H1 (cell line): ENCODE results near the gene RIPOR3. TPM values are rescaled to one million over a fixed set of nuclear protein-coding genes. Genes with fewer than 3 reads are reported as not detected.

Source experiments
- CTCF ChIA-PET: fragments of 300-600 bp; sonication (Branson Sonifier 250); formaldehyde crosslinking; loops from one replicate; lab custom pipeline; 2021; ENCODE audit not compliant: partially characterized antibody; lab: Charles Lee
- POLR2A ChIA-PET: fragments of 300-600 bp; sonication (Branson Sonifier 250); formaldehyde crosslinking; loops from one replicate; lab custom pipeline; 2021; ENCODE audit warnings: inconsistent platforms; ENCODE audit not compliant: partially characterized antibody; lab: Charles Lee
- DNase-seq, 2 experiments: peaks; one replicate each; pipeline versions ENCODE4 v3.0.0 to v3.0.0-alpha.2; 2010 to 2022; ENCODE audit warnings: low spot score in 2 of 2, low read depth in 1 of 2, mixed read lengths in 1 of 2
- FAIRE-seq: peaks from 2 replicates; lab custom pipeline; 2011; peaks lifted over from hg19 to GRCh38; lab: Jason Lieb, UNC
- H2AFZ ChIP-seq: 2 replicates; pipeline ENCODE4 v1.8.1; 2012; ENCODE audit warnings: low read length, inconsistent platforms
- H2AK5ac ChIP-seq: 2 replicates; pipeline ENCODE4 v1.6.1; 2013; ENCODE audit warnings: low read depth, low read length
- H2BK120ac ChIP-seq: replicated peaks from 2 replicates; pipeline ENCODE3; 2013; ENCODE audit warnings: low read depth, low read length, inconsistent platforms
- H2BK12ac ChIP-seq: 2 replicates; pipeline ENCODE4 v1.6.1; 2013; ENCODE audit warnings: low read depth, low read length
- H2BK15ac ChIP-seq: 2 replicates; pipeline ENCODE4 v1.6.1; 2013; ENCODE audit warnings: low read length
- H2BK20ac ChIP-seq: 2 replicates; pipeline ENCODE4 v1.6.1; 2013; ENCODE audit warnings: low read length
- H2BK5ac ChIP-seq: 2 replicates; pipeline ENCODE4 v1.6.1; 2013; ENCODE audit warnings: low read depth, low read length
- H3K14ac ChIP-seq: 2 replicates; pipeline ENCODE4 v1.6.1; 2013; ENCODE audit warnings: inconsistent platforms; ENCODE audit not compliant: insufficient read length
- H3K18ac ChIP-seq: 2 replicates; pipeline ENCODE4 v1.6.1; 2013; ENCODE audit warnings: low read length; ENCODE audit errors: extremely low read depth
- H3K23ac ChIP-seq: 2 replicates; pipeline ENCODE4 v1.6.1; 2013; ENCODE audit warnings: inconsistent platforms; ENCODE audit not compliant: insufficient read length
- H3K23me2 ChIP-seq: 2 replicates; pipeline ENCODE4 v1.6.1; 2013; ENCODE audit warnings: low read depth, low read length
- H3K27ac ChIP-seq: 2 replicates; pipeline ENCODE4 v1.6.1; 2011; ENCODE audit warnings: low read depth, low read length, inconsistent platforms
- H3K27me3 ChIP-seq, 4 experiments: replicated peaks in 1 of 4; 1 replicate in 1 of 4; 2 replicates in 3 of 4; pipeline versions ENCODE4 v1.6.1 to v1.8.1; 2011 to 2013; ENCODE audit warnings: low read length in 3 of 4, mild to moderate bottlenecking in 3 of 4, inconsistent platforms in 2 of 4, mixed read lengths in 2 of 4, moderate library complexity in 1 of 4; ENCODE audit not compliant: control insufficient read depth in 3 of 4, insufficient read depth in 3 of 4; ENCODE audit errors: extremely low read depth in 1 of 4
- H3K36me3 ChIP-seq, 4 experiments: 2 replicates each; pipeline versions ENCODE4 v1.6.1 to v1.8.1; 2011 to 2013; ENCODE audit warnings: mild to moderate bottlenecking in 4 of 4, low read length in 3 of 4, moderate library complexity in 2 of 4, control low read depth in 1 of 4, inconsistent platforms in 1 of 4; ENCODE audit not compliant: insufficient read depth in 4 of 4, control insufficient read depth in 2 of 4
- H3K4ac ChIP-seq: replicated peaks from 2 replicates; pipeline ENCODE3; 2013; ENCODE audit warnings: low read length, low read depth, mixed read lengths, inconsistent platforms; ENCODE audit not compliant: insufficient read length
- H3K4me1 ChIP-seq, 4 experiments: replicated peaks in 1 of 4; 1 replicate in 1 of 4; 2 replicates in 3 of 4; pipeline versions ENCODE4 v1.6.1 to v1.8.1; 2011 to 2013; ENCODE audit warnings: low read length in 3 of 4, inconsistent platforms in 2 of 4, mixed read lengths in 1 of 4; ENCODE audit not compliant: insufficient read depth in 4 of 4, control insufficient read depth in 3 of 4
- H3K4me2 ChIP-seq, 2 experiments: 2 replicates each; pipeline versions ENCODE4 v1.6.1 to v1.8.1; 2011 to 2013; ENCODE audit warnings: low read depth in 2 of 2, low read length in 2 of 2, control low read depth in 1 of 2, inconsistent platforms in 1 of 2, mild to moderate bottlenecking in 1 of 2; ENCODE audit not compliant: insufficient read depth in 1 of 2
- H3K4me3 ChIP-seq, 4 experiments: fragments of 200-600, 300-600 bp in 1 of 4; sonication (generic), shearing (Covaris generic), sonication (Bioruptor Twin) in 1 of 4; 2 replicates each; pipeline versions ENCODE4 v1.5.1 to v1.8.1; 2011 to 2016; ENCODE audit warnings: low read length in 4 of 4, low read depth in 3 of 4, control low read depth in 2 of 4, inconsistent platforms in 2 of 4, mild to moderate bottlenecking in 2 of 4, mixed read lengths in 1 of 4, moderate library complexity in 1 of 4; ENCODE audit not compliant: insufficient read depth in 2 of 4; ENCODE audit errors: extremely low read depth in 1 of 4
- H3K56ac ChIP-seq: replicated peaks from 2 replicates; pipeline ENCODE3; 2013; ENCODE audit warnings: low read depth, mild to moderate bottlenecking, mixed read lengths, low read length, inconsistent platforms; ENCODE audit not compliant: insufficient read length
- H3K79me1 ChIP-seq: 2 replicates; pipeline ENCODE4 v1.6.1; 2013; ENCODE audit warnings: low read depth, low read length, control low read depth
- H3K79me2 ChIP-seq, 2 experiments: 2 replicates each; pipeline versions ENCODE4 v1.6.1 to v1.8.1; 2012 to 2013; ENCODE audit warnings: low read length in 2 of 2, mild to moderate bottlenecking in 2 of 2, inconsistent platforms in 1 of 2; ENCODE audit not compliant: insufficient read depth in 2 of 2, control insufficient read depth in 1 of 2
- H3K9ac ChIP-seq, 4 experiments: replicated peaks in 1 of 4; 1 replicate in 1 of 4; 2 replicates in 3 of 4; pipeline versions ENCODE4 v1.6.1 to v1.8.1; 2011 to 2013; ENCODE audit warnings: low read depth in 3 of 4, low read length in 3 of 4, control low read depth in 2 of 4, mild to moderate bottlenecking in 2 of 4, moderate library complexity in 2 of 4, inconsistent platforms in 1 of 4; ENCODE audit errors: extremely low read depth in 1 of 4
- H3K9me3 ChIP-seq, 2 experiments: 2 replicates each; pipeline versions ENCODE4 v1.6.1 to v1.8.1; 2012 to 2013; ENCODE audit warnings: mild to moderate bottlenecking in 2 of 2, moderate library complexity in 2 of 2, control low read depth in 1 of 2, inconsistent platforms in 1 of 2, low read depth in 1 of 2, low read length in 1 of 2, mixed read lengths in 1 of 2; ENCODE audit not compliant: insufficient read depth in 2 of 2
- H4K20me1 ChIP-seq, 2 experiments: replicated peaks in 1 of 2; 2 replicates each; pipeline versions ENCODE3 to v1.8.1; 2011 to 2013; ENCODE audit warnings: inconsistent platforms in 2 of 2, low read length in 2 of 2, mild to moderate bottlenecking in 1 of 2; ENCODE audit not compliant: insufficient read depth in 2 of 2, control insufficient read depth in 1 of 2
- H4K5ac ChIP-seq: 2 replicates; pipeline ENCODE4 v1.6.1; 2013; ENCODE audit warnings: low read length, low read depth, mixed read lengths, inconsistent platforms; ENCODE audit not compliant: insufficient read length
- H4K8ac ChIP-seq: 2 replicates; pipeline ENCODE4 v1.8.0; 2013; ENCODE audit warnings: mild to moderate bottlenecking, moderate library complexity, low read length, inconsistent platforms; ENCODE audit not compliant: insufficient read depth; ENCODE audit errors: extremely low read depth
- H4K91ac ChIP-seq: replicated peaks from 2 replicates; pipeline ENCODE3; 2013; ENCODE audit warnings: low read length, mixed read lengths, inconsistent platforms; ENCODE audit not compliant: insufficient read length
- BRCA1 ChIP-seq: IDR thresholded peaks from 2 replicates; pipeline ENCODE4 v1.6.1; 2012; ENCODE audit warnings: low read depth, low read length, improper control_type of control experiment
- CREB1 ChIP-seq: IDR thresholded peaks from 2 replicates; pipeline ENCODE4 v1.6.1; 2012; ENCODE audit warnings: inconsistent platforms
- GABPA ChIP-seq: IDR thresholded peaks from 2 replicates; pipeline ENCODE4 v1.6.1; 2011; ENCODE audit warnings: mild to moderate bottlenecking, low read length, moderate library complexity, borderline replicate concordance; ENCODE audit not compliant: insufficient read depth
- POU5F1 ChIP-seq: IDR thresholded peaks from 2 replicates; pipeline ENCODE4 v1.6.1; 2011; ENCODE audit warnings: low read depth, mild to moderate bottlenecking, low read length, moderate library complexity
- SIRT6 ChIP-seq: IDR thresholded peaks from one replicate; pipeline ENCODE4 v1.7.1; 2012; ENCODE audit warnings: low read length, inconsistent platforms
- YY1 ChIP-seq: IDR thresholded peaks from 2 replicates; pipeline ENCODE4 v1.6.1; 2011; ENCODE audit warnings: low read depth, mild to moderate bottlenecking, low read length
- WGBS, 2 experiments: shearing (Covaris generic) in 1 of 2; methylation state at CpG; one replicate each; pipeline versions ENCODE4 v1.1.6 to v1.1.7; 2013 to 2015; ENCODE audit warnings: low lambda C conversion rate in 2 of 2, mixed read lengths in 2 of 2, inconsistent platforms in 1 of 2, low coverage in 1 of 2, missing lambda C conversion rate in 1 of 2; ENCODE audit not compliant: insufficient replicate concordance in 2 of 2, insufficient coverage in 1 of 2, insufficient read length in 1 of 2; ENCODE audit errors: extremely low coverage in 1 of 2, missing lambda C conversion rate in 1 of 2; 5-methylcytosine and 5-hydroxymethylcytosine counted together
- polyA plus RNA-seq, 7 experiments: library from polyadenylated mRNA; depleted of rRNA in 3 of 7; stranded (reverse) in 5 of 7; unstranded in 2 of 7; fragments of >200 nt in 5 of 7; fragments of 200-250 nt in 2 of 7; gene quantifications; 1 replicate in 5 of 7; 2 replicates in 1 of 7; 4 replicates in 1 of 7; pipeline versions ENCODE4 v1.2.1 to v1.2.3, GENCODE V29; 2011 to 2013; ENCODE audit warnings: missing spikeins in 2 of 7, mixed read lengths in 2 of 7
- total RNA-seq: library from RNA; stranded (reverse); fragmentation: NEBNext Ultra II Directional; extraction: Animal tissue kit (Norgen Biotek cat#: 25700); gene quantifications from 2 replicates; pipeline ENCODE4 v1.2.1, GENCODE V29; 2021

RIPOR3 gene
- total and polyA plus RNA-seq, 2 of the 8 experiments (the other 6 are each of a cell fraction or from before 2014, with no cell fraction given): 3.6 to 4.5 TPM

DNA sequence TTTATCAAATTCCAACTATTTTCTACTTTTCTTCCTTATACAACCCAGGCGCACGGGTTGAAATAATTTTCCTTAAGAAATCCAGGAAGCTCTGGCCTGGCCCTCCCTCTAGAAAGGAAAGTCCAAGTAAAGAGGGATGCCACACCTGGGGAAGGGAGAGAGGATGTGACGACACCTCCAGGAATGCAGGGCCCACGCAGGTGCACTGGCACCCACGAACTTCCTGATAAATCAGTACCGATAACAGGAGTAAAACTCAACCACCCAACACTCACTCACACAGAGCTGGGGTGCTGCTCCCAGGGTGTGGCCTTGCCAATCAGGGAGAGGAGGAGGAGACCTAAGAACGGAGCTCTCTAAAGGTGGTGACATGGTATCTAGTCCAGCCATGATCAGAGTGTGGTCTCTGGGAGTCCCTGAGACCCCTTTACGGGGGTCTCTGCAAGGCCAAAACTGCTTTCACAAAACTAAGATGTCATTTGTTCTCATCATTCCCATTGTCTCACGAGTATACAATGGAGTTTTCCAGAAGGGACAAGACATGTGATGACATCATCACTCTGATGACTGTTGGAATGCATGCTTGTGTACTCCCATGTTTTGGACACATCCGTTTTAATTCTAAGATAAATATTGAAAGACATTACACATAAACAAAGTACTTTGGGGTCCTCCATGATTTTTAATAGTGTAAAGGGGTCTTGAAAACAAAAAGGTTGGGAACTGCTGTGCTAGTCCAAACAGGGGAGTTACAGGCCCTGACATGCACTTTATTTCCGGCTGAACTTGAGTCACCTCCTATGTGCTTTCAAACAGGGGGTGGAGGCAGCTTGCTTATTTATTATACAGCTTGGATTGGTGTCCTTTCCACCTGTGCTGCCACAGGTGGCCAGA is 37.9 kb upstream of the RIPOR3 start:
- 0 out of 2 replicates have a peak overlapping the region, but pooled peaks have one; percentile 35 for H4K8ac ChIP-seq
- no peak overlapping the region for H2BK5ac ChIP-seq
- CTCF ChIA-PET: interaction anchor here (1.1 to 2.9 kb wide), 6 partner anchors 8 to 271 kb away, joined by 3 to 15 read pairs (median 7); no protein-coding TSS in a partner anchor
- H3K4me3 ChIP-seq: no peak overlapping the region
- no peak overlapping the region for H2BK20ac ChIP-seq
- no peaks in the 10 kb centered on the region for H3K27me3 ChIP-seq
- peak overlapping the region; percentile 9; the same call in 1 of the 2 replicates for H2BK15ac ChIP-seq
- H3K9me3 ChIP-seq: no peaks in the 10 kb centered on the region
- no peak overlapping the region for H4K91ac ChIP-seq
- H3K9ac ChIP-seq: no peak overlapping the region
- H2AFZ ChIP-seq: no peak overlapping the region
- H3K23ac ChIP-seq: no peak overlapping the region
- peak overlapping the region in 1 of 2 experiments; percentile 81; a peak in 1 of 4 replicates for H3K4me2 ChIP-seq
- H3K36me3 ChIP-seq: peaks cover 0 to 1% (median 0%) of the 10 kb centered on the region in 4 experiments; a peak in 1 of 8 replicates
- FAIRE-seq (no peak), DNase-seq (peak in 1 of 2 experiments; percentile 39)
- H2BK12ac ChIP-seq: peak overlapping the region; percentile 52; the same call in 1 of the 2 replicates
- H2AK5ac ChIP-seq: no peak overlapping the region
- H3K79me2 ChIP-seq: peaks cover 8 to 24% of the 10 kb centered on the region in 2 experiments; a peak in 3 of 4 replicates
- peaks cover 2 to 14% (median 10%) of the 10 kb centered on the region in 4 experiments; a peak in 5 of 7 replicates for H3K4me1 ChIP-seq
- no peak overlapping the region for H3K14ac ChIP-seq
- no peak overlapping the region for H3K27ac ChIP-seq
- peaks cover 0 to 3% of the 10 kb centered on the region in 2 experiments for H4K20me1 ChIP-seq
- WGBS, 2 experiments: 88% methylated on average over 11 of the region's 11 CpGs; no CpG with 5 or more reads in 1 of the 2 experiments
- no peak overlapping the region for H3K4ac ChIP-seq
- no peak overlapping the region for H4K5ac ChIP-seq
- no peak overlapping the region for H3K56ac ChIP-seq
- no peak overlapping the region for H3K18ac ChIP-seq
- no peaks in the 10 kb centered on the region for H3K79me1 ChIP-seq
- peaks cover 7% of the 10 kb centered on the region for H3K23me2 ChIP-seq
- H2BK120ac ChIP-seq: no peak overlapping the region
- POLR2A ChIA-PET: interaction anchor here (0.6 to 2.3 kb wide), 10 partner anchors 10 to 143 kb away, joined by 3 to 6 read pairs (median 3); no protein-coding TSS in a partner anchor
- TF ChIP-seq YY1: no peak
- no peak for TF ChIP-seq POU5F1
- no peak for TF ChIP-seq SIRT6
- no peak for TF ChIP-seq GABPA
- no peak for TF ChIP-seq CREB1
- TF ChIP-seq BRCA1: no peak
